Activated naive CD4-positive, alpha-beta T cell treated with Interleukin-2 at 50 U/mL for 16 hours (primary cell): ENCODE data around the gene ABCD1.
A peak's percentile ranks its signal among the peaks of the same experiment; 100 is the strongest.
"Not testable (repeated sequence)": the region's sequence is repeated elsewhere in the genome, so short reads cannot be mapped to it uniquely, and the experiment has no call there.

Source experiments
- DNase-seq: peaks from one replicate; pipeline ENCODE4 v3.0.0-alpha.2; 2020

ABCD1 gene

DNA sequence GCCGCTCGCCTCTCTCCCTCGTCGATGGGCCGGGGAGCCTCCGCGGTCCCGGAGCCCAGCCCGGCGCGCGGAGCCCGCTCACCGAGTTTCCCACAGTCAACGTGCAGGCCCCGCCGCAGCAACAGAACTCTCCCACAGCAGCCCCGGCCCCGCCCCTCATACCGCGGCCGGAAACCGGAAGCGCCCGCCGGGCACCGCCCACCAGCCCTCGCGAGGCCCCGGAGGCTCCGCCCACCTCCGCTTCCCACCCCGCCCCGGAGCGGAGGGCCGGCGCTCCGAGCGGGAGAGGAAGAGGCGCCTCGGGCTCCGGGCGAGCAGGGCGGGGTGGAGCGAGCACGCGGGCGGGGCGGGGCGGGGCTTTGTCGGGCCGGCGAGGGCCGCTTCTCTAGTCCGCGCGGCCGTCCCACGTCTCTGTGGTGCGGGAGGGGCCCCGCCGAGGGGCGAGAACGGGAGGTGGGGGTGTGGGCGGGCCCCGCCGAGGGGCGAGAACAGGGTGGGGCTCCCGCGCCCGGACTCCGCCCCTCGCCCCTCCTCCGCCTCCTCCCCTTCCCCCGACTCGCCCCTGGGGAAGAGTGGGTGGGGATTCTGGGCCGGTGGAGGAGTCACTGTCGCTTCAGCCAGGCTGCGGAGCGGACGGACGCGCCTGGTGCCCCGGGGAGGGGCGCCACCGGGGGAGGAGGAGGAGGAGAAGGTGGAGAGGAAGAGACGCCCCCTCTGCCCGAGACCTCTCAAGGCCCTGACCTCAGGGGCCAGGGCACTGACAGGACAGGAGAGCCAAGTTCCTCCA is at the start of gene ABCD1, which contains the start of gene BCAP31:
Gene ABCD1, plus strand, starts transcription at position 605 of the 787 bp plus-strand sequence. CDS start 411 bp downstream, outside the sequence.
Gene BCAP31, minus strand, starts transcription at position 136 of the 787 bp plus-strand sequence. CDS start 1,143 bp downstream, outside the sequence.
- DNase-seq: peak; percentile 87

DNA sequence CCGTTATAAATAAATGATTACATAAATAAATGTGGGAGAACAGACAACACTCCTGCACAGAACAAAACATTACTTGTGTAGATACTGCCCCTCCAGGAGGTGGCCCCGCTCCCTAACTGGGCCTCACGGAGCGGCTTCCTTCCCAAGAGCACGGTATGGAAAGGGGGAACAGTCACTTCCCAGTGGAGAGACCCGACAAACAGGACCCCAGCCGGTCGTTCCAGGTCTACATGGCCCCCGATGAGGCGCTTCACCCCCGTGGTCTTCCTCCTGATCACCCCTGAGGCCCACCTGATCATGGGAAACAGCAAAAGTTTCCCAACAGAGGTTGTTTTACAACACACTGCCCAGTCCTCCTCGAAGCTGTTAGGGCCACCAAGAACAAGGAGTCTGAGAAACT is 43.5 kb upstream of the ABCD1 start:
- no peak for DNase-seq

DNA sequence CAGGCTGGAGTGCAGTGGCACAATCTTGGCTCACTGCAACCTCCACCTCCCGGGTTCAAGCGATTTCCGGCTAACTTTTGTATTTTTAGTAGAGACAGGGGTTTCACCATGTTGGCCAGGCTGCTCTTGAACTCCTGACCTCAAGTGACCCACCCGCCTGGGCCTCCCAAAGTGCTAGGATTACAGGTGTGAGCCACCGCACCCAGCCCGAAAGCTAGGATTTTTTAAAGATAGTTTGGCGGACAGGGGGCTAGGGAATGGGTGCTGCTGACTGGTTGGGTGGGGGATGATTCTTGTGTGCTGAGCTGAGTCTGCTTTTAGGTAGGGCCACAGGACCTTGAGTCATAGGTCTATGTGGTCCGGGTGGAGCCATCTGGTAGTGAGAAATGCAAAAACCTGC is 41.2 kb upstream of the ABCD1 start:
- not testable (repeated sequence) for DNase-seq

DNA sequence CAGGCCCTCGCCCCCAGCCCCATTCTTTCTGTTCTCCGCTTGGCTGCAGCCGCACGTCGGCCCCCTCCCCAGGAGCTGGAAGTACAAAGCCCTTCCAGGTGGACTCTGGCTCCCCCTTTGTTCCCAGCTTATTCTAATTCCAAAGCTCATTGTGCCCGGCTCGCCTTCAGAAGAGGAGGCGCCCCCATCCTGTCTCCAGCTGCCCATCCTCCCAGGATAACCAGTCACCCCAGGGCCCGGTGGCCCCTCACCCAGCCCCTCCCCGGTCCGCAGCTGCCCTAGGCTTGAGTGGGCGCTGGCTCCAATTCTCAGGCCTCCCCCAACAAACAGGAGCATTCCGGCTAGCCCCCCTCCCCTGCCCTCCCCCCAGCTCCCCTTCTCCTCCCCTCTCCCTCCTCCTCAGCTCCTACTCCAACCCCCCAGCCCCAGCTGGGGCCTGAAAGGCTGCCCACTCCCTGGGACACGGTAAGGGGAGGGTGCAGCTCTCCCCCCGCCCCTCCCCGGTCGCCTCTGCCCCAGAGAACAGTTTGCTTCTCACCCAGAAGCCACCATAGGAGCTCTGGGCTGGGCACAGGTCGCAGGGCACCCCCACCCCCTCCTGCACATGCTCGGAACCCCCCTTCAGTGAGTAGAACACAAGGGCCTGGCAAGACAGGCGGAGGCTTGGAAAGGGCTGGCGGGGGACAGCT is 40.0 kb upstream of the ABCD1 start:
- DNase-seq: no peak

DNA sequence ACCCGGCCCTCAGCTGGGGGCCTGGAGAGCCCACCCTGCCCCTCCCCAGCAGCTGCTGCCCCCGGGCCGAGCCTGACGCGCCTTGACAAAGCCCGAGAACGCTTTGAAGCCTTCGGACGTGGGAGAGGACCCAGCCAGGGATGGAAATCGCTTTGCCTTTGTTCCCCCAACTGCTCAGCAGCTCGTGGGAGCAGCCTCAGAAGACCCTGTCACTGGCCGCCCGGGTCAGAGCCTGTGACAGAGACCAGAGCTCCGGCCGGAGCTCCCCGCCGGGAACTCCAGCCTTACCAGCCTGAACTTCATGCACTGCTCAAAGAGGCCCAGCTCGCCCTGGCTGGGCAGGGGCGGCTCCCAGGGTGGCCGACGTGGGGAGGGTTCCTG is 39.5 kb upstream of the ABCD1 start:
- no peak for DNase-seq

DNA sequence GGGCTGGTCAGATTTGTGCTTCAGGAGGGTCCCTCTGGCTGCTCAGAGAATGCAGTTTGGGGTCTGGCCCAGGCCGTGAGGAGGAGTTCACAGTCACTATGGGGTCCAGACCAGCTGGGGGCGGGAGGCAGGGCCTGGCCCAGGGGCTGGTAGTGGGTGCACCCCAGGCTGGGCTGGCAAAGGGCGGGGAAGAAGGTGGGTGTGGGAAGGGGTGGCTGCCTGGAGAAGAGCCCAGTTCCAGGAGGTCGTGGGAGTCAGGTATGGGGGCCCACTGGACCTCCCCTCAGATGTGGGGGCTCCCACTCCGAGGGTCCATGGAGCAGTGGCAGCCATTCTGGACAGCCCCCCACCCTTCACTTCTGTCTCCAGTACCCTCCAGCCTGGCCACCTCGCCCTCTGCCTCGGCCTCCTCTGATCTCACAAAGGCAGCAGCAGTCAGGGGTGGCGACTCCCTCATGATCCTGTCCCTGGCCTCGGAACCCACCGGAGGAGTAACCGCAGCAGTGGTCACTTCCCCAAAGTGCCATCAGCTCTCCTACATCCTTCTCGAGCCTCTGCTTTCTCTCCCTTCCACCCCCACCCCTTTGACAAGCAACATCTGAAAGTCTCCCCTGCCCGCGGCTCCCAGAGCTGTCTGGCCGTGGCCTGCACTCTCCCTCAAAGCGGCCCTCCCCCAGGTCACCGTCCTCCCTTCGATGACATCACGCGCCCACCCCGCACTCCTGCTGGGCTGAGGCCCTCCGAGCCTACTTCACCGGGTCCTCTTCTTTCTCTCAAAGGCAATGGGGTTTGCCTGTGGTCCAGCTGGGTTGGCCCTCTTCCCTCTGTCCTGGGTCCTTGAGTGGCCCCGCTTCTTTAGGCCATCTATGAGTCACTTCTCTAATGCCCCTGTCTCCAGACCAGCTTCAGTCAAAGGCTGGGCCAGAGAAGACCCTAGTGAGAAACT is 38.6 kb upstream of the ABCD1 start:
- DNase-seq: no peak

DNA sequence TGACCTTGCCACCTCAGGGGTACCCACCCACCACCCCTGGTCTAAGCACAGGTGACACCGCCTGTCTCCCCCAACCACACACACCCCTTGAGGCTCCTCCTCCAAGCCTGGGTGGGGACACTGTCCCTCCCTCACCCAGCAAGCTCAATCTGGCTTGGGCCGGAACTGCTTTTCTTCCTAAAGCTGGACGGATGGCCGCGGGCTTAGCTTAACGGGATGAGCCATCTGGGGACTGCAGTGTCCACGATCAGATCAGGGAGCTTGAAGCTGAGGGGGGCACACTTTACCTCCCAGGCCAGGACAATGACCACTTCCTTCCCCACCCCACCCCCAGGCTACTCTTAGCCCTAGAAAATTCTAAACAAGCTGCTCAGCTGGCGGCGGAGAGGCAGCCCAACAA is 37.9 kb upstream of the ABCD1 start:
- no peak for DNase-seq

DNA sequence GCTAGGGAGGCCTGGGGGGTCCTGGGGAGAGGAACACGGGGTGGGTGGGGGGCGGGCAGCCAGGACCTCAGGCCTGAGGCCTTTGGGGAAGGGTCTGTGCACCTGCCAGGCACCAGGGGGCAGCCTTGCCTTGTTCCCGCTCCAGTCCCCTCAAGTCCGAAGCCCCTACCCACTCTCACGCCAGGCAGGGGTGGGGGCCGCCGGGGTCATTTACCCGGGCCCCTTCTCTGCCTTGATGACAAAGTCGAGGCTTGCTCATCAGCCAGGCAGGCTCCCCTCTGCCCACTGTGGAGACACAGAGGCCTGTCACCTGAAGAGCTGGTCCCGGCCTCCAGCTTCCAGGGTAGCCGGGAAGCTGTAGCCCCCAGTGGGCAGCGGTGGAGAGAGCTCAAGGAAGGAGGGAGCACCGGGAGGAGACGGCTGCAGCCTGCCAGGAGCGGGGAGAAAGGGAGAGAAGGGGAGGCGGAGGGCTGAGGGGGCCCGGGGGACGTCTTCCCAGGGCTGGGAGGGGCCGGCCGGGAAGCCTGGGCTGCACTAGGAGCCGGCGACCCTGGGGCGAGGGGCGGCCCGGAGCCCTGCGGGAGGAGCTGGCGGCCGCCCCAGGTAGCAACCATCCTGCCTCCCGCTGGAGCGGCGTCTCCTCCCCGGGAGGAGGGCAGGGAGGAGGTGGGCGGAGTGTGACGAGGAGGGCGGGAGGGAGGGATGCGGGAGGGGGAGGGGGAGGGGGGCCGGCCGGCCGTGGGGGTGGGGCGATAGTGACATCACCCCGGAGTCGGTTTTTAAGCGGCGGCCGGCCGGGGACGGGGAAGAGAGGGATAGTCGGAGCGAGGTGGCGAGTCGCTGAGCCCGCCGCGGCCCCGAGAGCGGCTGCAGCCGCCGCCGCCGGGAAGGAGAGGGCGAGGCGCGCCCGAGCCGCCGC is 37.3 kb upstream of the ABCD1 start, which contains the start of gene SLC6A8:
Gene SLC6A8, plus strand, starts transcription at position 806 of the 919 bp plus-strand sequence. CDS start 649 bp downstream, outside the sequence.
- DNase-seq: peak; percentile 25

DNA sequence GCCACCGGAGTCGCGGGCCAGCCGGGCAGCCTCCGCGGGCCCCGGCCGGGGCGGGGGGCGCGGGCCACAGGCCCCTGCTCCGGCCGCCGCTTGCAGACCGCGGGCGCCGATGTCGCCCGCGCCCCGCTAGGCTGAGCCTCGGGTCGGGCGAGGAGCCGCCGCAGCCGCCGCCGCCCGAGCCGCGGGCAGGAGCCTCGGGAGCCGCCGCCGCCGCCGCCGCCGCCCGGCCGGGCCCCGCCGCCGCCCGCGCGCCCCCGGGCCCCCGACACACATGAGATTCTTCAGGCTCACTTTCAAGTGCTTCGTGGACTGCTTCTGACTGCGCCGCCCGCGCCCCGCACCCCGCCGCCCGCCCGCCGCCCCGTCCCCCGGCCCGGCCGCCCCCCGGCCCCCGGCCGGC is 36.6 kb upstream of the ABCD1 start:
- no peak for DNase-seq

DNA sequence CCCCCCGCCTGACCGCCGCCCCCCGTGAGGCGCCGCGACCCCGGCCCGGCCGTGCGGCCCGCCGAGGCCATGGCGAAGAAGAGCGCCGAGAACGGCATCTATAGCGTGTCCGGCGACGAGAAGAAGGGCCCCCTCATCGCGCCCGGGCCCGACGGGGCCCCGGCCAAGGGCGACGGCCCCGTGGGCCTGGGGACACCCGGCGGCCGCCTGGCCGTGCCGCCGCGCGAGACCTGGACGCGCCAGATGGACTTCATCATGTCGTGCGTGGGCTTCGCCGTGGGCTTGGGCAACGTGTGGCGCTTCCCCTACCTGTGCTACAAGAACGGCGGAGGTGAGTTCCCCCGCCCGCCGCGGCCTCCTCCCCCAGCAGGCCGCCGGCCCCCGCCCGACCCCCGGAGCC is 36.1 kb upstream of the ABCD1 start:
- DNase-seq: no peak

DNA sequence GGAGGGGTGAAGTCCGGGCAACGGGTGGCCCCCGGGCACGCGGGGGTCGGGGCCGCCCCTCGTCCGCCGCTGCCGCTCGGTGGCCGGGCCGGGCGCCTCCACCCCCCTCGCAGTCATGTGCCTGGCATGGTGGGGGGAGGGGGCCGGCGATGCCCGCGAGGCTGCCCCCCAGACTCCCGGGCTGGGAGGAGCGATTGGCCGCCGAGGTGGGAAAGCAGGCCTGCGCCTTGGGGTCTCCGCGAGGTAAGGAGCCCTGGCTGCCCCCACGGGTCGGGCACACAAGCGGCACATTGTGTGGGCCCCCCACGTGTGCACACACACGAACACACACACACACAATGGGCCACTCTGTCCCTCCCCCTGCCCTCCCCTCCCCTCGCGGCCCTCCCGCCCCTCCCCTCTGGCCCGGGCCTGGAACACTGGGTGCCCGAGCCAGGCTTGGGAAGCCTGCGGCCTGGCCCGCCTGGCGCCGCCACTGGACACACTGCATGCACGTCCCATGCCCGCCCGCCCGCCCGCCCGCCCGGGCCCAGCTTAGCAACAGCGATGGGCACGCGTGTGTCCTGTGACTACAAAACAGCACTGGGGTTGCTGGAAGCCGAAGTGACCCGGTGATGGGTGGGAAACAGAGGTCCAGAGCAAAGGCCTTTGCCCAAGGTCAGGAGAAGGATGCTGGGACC is 35.6 kb upstream of the ABCD1 start:
- DNase-seq: no peak

DNA sequence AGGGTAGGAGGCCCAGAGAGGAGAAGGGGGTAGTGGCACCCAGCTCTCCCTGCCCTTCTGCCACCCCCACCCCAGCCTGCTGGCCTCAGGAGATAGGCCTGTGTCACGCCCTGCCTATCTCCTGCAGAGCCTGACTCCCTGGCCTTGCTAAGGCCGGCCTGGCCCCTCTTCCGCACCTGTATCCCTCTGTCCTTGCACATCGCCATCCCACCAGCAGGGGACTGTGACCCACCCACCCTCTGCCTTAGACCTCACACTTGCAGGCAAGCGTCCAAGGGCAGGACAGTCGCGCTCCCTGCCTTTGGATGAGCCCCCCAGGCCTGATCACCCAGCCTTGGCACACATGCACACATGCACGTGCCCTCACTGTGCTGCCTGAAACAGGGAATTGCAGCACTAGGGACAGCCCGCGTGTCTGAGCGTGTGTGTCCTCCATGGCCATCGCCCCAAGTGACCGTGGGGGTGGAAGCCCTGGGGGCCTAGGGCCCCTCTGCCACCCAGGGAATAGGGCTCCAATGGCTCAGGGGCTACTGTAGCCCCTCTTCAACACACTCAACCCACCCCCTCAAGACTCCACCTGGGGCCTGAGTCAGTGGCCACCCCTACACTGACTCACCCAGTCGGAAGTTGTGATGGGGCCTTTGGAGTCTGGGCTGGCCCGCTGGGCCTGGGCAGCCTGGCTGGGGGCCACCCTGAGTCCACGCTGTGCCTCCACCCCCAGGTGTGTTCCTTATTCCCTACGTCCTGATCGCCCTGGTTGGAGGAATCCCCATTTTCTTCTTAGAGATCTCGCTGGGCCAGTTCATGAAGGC is 34.8 kb upstream of the ABCD1 start:
- no peak for DNase-seq

DNA sequence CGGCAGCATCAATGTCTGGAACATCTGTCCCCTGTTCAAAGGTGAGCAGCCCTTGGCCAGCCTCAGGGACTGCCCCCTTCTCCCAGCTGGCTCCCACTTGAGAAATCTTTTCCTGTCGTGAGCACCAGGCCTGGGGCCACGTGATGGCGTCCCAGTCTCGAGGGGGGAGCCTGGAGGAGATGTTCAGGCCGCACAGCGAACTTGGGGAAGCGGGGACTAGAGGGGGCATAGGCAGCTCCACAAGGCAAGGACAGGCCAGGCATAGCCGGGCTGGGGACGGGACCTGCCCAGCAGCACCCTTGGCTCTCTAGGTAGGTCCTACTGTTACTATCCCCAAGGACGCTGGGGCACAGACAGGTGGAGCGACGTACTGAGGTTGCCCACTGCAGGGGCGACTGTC is 34.2 kb upstream of the ABCD1 start:
- no peak for DNase-seq

DNA sequence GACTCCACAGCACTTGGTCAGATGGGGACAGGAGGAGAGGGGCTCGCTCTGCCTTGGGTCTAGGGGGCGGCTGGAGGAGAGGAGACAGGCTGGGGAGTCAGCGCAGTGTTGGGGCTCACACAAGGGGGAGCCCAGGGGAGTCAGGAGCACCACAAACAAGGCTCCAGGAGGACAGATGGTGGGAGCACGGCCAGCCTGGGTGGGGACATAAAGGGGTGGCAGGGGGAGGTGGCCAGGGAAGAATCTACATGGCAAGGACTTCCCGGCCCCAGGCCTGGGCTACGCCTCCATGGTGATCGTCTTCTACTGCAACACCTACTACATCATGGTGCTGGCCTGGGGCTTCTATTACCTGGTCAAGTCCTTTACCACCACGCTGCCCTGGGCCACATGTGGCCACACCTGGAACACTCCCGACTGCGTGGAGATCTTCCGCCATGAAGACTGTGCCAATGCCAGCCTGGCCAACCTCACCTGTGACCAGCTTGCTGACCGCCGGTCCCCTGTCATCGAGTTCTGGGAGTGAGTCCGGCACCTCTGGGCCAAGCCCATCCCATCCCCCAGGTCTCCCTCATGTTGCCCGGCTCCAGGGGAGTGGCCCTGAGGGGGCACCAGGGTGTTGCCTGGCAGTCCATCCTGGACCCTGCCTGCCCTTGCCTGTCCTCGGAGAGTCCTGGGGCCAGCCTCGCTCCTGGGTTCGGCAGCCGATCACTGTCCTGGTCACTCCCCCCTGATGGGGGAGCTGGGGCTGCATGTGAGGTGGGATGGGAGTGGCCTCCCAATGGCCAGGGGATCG is 33.4 kb upstream of the ABCD1 start:
- not testable (repeated sequence) for DNase-seq

DNA sequence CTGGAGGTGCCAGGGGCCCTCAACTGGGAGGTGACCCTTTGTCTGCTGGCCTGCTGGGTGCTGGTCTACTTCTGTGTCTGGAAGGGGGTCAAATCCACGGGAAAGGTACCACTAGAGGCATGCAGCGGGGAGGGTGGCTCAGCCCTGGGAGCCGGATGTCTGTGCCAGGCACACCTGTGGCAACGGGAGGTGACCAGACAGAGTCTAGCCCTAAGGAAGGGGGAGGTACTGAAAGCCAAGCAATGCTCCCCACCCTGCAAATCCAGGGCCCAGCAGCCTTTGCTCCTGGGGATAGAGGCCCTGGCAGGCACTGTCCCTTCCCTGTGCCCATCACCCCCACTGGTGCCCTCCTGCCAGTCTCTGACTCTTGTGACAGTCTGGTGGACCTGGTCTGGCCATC is 32.7 kb upstream of the ABCD1 start:
- no peak for DNase-seq

DNA sequence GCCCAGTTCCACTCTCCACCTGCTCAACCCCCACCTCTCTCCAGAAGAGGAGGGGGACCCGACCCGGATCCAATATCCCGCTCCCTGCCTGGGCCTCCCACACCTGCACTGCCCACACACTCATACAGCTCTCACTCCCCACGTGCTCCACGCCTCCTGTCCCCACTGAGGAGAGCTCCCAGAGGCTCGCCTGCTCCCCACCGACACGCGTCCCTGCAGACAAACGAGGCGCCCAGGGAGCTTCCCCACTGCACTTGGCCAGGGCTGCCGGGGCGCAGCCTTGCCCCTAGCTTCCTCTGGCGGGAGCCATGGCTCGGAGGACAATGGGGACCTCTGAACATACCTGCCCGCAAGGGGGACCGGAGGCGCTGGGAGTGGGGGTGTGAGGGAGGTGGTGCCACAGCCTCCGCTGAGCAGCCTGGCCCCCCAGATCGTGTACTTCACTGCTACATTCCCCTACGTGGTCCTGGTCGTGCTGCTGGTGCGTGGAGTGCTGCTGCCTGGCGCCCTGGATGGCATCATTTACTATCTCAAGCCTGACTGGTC is 32.0 kb upstream of the ABCD1 start:
- DNase-seq: no peak

DNA sequence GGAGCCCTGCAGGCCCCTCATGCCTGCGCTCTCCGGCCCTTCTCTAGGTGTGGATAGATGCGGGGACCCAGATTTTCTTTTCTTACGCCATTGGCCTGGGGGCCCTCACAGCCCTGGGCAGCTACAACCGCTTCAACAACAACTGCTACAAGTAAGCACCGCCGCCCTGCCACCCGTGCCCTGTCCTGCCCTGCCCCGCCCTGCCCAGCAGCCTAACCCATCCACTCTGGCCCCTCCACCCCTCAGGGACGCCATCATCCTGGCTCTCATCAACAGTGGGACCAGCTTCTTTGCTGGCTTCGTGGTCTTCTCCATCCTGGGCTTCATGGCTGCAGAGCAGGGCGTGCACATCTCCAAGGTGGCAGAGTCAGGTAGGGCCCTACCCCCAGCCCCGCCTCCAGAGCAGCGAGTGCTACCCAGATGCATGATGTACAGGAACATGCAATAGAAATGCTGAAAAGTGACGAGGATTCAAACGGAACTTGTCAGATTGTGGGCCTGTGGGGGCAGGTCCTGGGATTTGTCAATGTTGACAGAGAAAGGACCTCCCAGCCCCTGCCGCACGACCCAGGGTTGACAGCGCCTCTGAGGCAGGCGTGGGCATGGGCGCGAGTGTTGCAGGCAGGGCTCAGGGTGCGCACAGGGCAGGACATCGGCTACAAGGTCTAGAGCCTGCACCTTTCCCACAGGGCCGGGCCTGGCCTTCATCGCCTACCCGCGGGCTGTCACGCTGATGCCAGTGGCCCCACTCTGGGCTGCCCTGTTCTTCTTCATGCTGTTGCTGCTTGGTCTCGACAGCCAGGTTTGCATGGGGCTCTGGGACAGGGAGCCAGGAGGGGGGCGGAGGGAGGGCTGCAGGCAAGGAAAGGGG is 31.2 kb upstream of the ABCD1 start:
- DNase-seq: no peak

DNA sequence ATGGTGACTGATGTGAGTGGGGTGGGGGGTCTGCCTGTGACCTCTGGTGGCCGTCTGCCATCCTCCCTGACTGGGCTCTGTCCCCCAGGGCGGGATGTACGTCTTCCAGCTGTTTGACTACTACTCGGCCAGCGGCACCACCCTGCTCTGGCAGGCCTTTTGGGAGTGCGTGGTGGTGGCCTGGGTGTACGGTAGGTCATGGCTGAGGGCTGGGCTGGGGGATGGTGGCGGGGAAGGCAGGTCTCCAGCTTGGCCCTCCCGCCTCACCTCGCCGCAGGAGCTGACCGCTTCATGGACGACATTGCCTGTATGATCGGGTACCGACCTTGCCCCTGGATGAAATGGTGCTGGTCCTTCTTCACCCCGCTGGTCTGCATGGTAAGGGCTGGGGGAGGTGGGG is 30.4 kb upstream of the ABCD1 start:
- not testable (repeated sequence) for DNase-seq
